Suprapubic skin (tissue), 4 donors: ENCODE data around the gene PRELP. TPM values are rescaled to one million over a fixed set of nuclear protein-coding genes. Genes with fewer than 3 reads are reported as not detected.
A peak's percentile ranks its signal among the peaks of the same experiment; 100 is the strongest.

Experiments used
- DNase-seq, 2 donors: peaks; one replicate each; pipeline ENCODE4 v3.0.0-alpha.2; 2019; ENCODE audit warnings: low spot score in 2 of 2
- H3K27ac ChIP-seq: fragments of 200-600 bp; sonication (generic); one replicate; pipeline ENCODE4 v1.5.1; 2019
- H3K27me3 ChIP-seq: fragments of 200-600 bp; sonication (generic); one replicate; pipeline ENCODE4 v1.5.1; 2019
- H3K36me3 ChIP-seq: fragments of 200-600 bp; sonication (generic); one replicate; pipeline ENCODE4 v1.5.1; 2019
- H3K4me1 ChIP-seq: fragments of 200-600 bp; sonication (generic); one replicate; pipeline ENCODE4 v1.5.1; 2019
- H3K4me3 ChIP-seq: fragments of 200-600 bp; sonication (generic); one replicate; pipeline ENCODE4 v1.5.1; 2019; ENCODE audit warnings: mild to moderate bottlenecking
- H3K9me3 ChIP-seq: fragments of 200-600 bp; sonication (generic); one replicate; pipeline ENCODE4 v1.5.1; 2019
- CTCF ChIP-seq, 2 donors: fragments of 200-600 bp in 1 of 2; fragments of 450-650 bp in 1 of 2; sonication (generic) in 1 of 2; IDR thresholded peaks; one replicate each; pipeline ENCODE4 v1.5.1; 2016 to 2019; ENCODE audit warnings: antibody characterized with exemption in 2 of 2, mild to moderate bottlenecking in 1 of 2, moderate library complexity in 1 of 2
- EP300 ChIP-seq: sonication (generic); formaldehyde crosslinking; IDR thresholded peaks from one replicate; pipeline ENCODE4 v1.6.1; 2017; ENCODE audit warnings: antibody characterized with exemption
- POLR2A ChIP-seq, 2 donors: fragments of 450-650 bp; IDR thresholded peaks; one replicate each; pipeline ENCODE4 v1.6.1; 2017; ENCODE audit warnings: antibody characterized with exemption in 2 of 2, mild to moderate bottlenecking in 2 of 2, moderate library complexity in 2 of 2
- POLR2AphosphoS5 ChIP-seq, 3 donors: sonication (generic); formaldehyde crosslinking; IDR thresholded peaks; one replicate each; pipeline ENCODE4 v1.6.1; 2017; ENCODE audit warnings: antibody characterized with exemption in 3 of 3
- WGBS: methylation state at CpG from one replicate; pipeline ENCODE4 v1.1.5; 2018; 5-methylcytosine and 5-hydroxymethylcytosine counted together
- total RNA-seq, 4 donors: library from RNA; depleted of rRNA; stranded (reverse); fragments of >200 nt; gene quantifications; one replicate each; pipeline ENCODE4 v1.1.0, GENCODE V29; 2016

The PRELP gene
- total RNA-seq, 4 donors from 2014 or later: 6.4 to 34.7 (median 18.0) TPM

- 56% methylated on average over 5 of the region's 5 CpGs for WGBS
- Histone ChIP-seq H3K27me3 (no peaks in the 10 kb centered on the region), H3K27ac (no peak overlapping the region), H3K4me3 (no peak overlapping the region), H3K4me1 (peaks cover 40% of the 10 kb centered on the region), H3K9me3 (no peaks in the 10 kb centered on the region), H3K36me3 (no peaks in the 10 kb centered on the region)
- TF ChIP-seq CTCF (IDR thresholded peaks at IDR 0.05) (no peak), EP300 (no peak), POLR2A (IDR thresholded peaks at IDR 0.05) (no peak), POLR2AphosphoS5 (IDR thresholded peaks at IDR 0.05) (no peak)
- no peak for DNase-seq
These were observed 13.9 kb upstream of the PRELP start for GRCh38 chr1:203461717-203462116.

- no peaks in the 10 kb centered on the region for H3K9me3 ChIP-seq
- H3K27me3 ChIP-seq: no peaks in the 10 kb centered on the region
- H3K36me3 ChIP-seq: no peaks in the 10 kb centered on the region
- TF ChIP-seq POLR2AphosphoS5 (IDR thresholded peaks at IDR 0.05) (no peak), POLR2A (IDR thresholded peaks at IDR 0.05) (no peak)
- H3K27ac ChIP-seq: no peak overlapping the region
- peaks cover 44% of the 10 kb centered on the region for H3K4me1 ChIP-seq
- no peak overlapping the region for H3K4me3 ChIP-seq
- WGBS: 88% methylated on average over 1 of the region's 1 CpG
- DNase-seq: no peak
These were observed 13.5 kb upstream of the PRELP start for GRCh38 chr1:203462143-203462542.

- Histone ChIP-seq H3K4me1 (peaks cover 51% of the 10 kb centered on the region), H3K36me3 (no peaks in the 10 kb centered on the region), H3K4me3 (no peak overlapping the region), H3K27me3 (no peaks in the 10 kb centered on the region), H3K9me3 (no peaks in the 10 kb centered on the region), H3K27ac (peak overlapping the region; percentile 87)
- peak; percentile 91 to 92 for DNase-seq
- TF ChIP-seq CTCF (IDR thresholded peaks at IDR 0.05): no peak
- no peak for TF ChIP-seq EP300
- TF ChIP-seq POLR2A (IDR thresholded peaks at IDR 0.05): no peak
- no peak for TF ChIP-seq POLR2AphosphoS5 (IDR thresholded peaks at IDR 0.05)
- WGBS: 49% methylated on average over 6 of the region's 6 CpGs
These were observed 12.7 kb upstream of the PRELP start for GRCh38 chr1:203462878-203463277.

GRCh38 chr1:203463469-203464062 lies 12.0 kb upstream of the PRELP start:
- Histone ChIP-seq H3K4me3 (no peak overlapping the region), H3K4me1 (peaks cover 51% of the 10 kb centered on the region), H3K36me3 (no peaks in the 10 kb centered on the region), H3K27me3 (no peaks in the 10 kb centered on the region), H3K9me3 (no peaks in the 10 kb centered on the region), H3K27ac (peak overlapping the region; percentile 87)
- no peak for DNase-seq
- no peak for TF ChIP-seq CTCF (IDR thresholded peaks at IDR 0.05)
- no peak for TF ChIP-seq EP300
- TF ChIP-seq POLR2AphosphoS5 (IDR thresholded peaks at IDR 0.05): no peak
- peak in 1 of 2 donors; percentile 24 for TF ChIP-seq POLR2A (IDR thresholded peaks at IDR 0.05)
- WGBS: 58% methylated on average over 7 of the region's 7 CpGs

GRCh38 chr1:203464226-203464625 lies 11.4 kb upstream of the PRELP start:
- peaks cover 52% of the 10 kb centered on the region for H3K4me1 ChIP-seq
- H3K27me3 ChIP-seq: no peaks in the 10 kb centered on the region
- no peak for TF ChIP-seq EP300
- TF ChIP-seq CTCF (IDR thresholded peaks at IDR 0.05): no peak
- TF ChIP-seq POLR2A (IDR thresholded peaks at IDR 0.05): no peak
- no peak for TF ChIP-seq POLR2AphosphoS5 (IDR thresholded peaks at IDR 0.05)
- peak overlapping the region; percentile 87 for H3K27ac ChIP-seq
- DNase-seq: no peak
- no peaks in the 10 kb centered on the region for H3K36me3 ChIP-seq
- 66% methylated on average over 5 of the region's 5 CpGs for WGBS
- no peak overlapping the region for H3K4me3 ChIP-seq
- H3K9me3 ChIP-seq: no peaks in the 10 kb centered on the region

GRCh38 chr1:203464743-203465142 lies 10.9 kb upstream of the PRELP start:
- Histone ChIP-seq H3K9me3 (no peaks in the 10 kb centered on the region), H3K4me3 (no peak overlapping the region), H3K27me3 (no peaks in the 10 kb centered on the region), H3K36me3 (no peaks in the 10 kb centered on the region), H3K4me1 (peaks cover 57% of the 10 kb centered on the region), H3K27ac (peak overlapping the region; percentile 87)
- TF ChIP-seq CTCF (IDR thresholded peaks at IDR 0.05): no peak
- TF ChIP-seq EP300: no peak
- TF ChIP-seq POLR2A (IDR thresholded peaks at IDR 0.05): no peak
- no peak for TF ChIP-seq POLR2AphosphoS5 (IDR thresholded peaks at IDR 0.05)
- 94% methylated on average over 2 of the region's 3 CpGs for WGBS
- DNase-seq: no peak
